ENCODE results near the gene DPY19L1.

DPY19L1 gene

GRCh38 chr7:35038354-35038753 lies 1.1 kb upstream of the DPY19L1 start:
- WGBS, 2 donors (ENCODE audit: extremely low coverage in 2 of 2, insufficient read length in 2 of 2, insufficient replicate concordance in 1 of 2): no CpG with 5 or more reads among the region's 9 CpGs
- DNase-seq (ENCODE audit: low spot score): no peak
- H2AFZ ChIP-seq (ENCODE audit: low read length): peak overlapping the region; percentile 100

GRCh38 chr7:35037526-35038341 lies 449 bp upstream of the DPY19L1 start:
- no peaks in the 10 kb centered on the region for H3K27me3 ChIP-seq (ENCODE audit: control insufficient read depth in 3 of 3, insufficient read depth in 3 of 3, low read depth in 1 of 3, low read length in 3 of 3)
- no peak overlapping the region for H2BK120ac ChIP-seq (ENCODE audit: low read depth, low read length)
- H3K4me3 ChIP-seq (ENCODE audit: low read length in 2 of 2): peak overlapping the region; percentile 88 to 96
- H3K23ac ChIP-seq (ENCODE audit: low read depth, low read length, poor library complexity): peak overlapping the region; percentile 82
- no peak overlapping the region for H2BK5ac ChIP-seq (ENCODE audit: low read length)
- H3K18ac ChIP-seq (ENCODE audit: low read length): peak overlapping the region; percentile 97
- H3K9me3 ChIP-seq (replicated peaks in 1 of 2; ENCODE audit: control insufficient read depth in 2 of 2, insufficient read depth in 1 of 2, low read depth in 1 of 2, low read length in 2 of 2): no peaks in the 10 kb centered on the region
- peak overlapping the region; percentile 90 for H3K9ac ChIP-seq (ENCODE audit: low read depth, low read length, poor library complexity)
- H3K79me1 ChIP-seq (ENCODE audit: low read depth, low read length): no peaks in the 10 kb centered on the region
- peak; percentile 89 for DNase-seq (ENCODE audit: low spot score)
- peaks cover 2 to 5% of the 10 kb centered on the region in 2 donors for H3K4me1 ChIP-seq (ENCODE audit: control insufficient read depth in 2 of 2, insufficient read depth in 1 of 2, low read depth in 1 of 2, low read length in 2 of 2)
- H2AK5ac ChIP-seq (ENCODE audit: low read depth, low read length): no peak overlapping the region
- peak overlapping the region; percentile 93 for H3K27ac ChIP-seq (replicated peaks; ENCODE audit: low read length)
- no peak overlapping the region for H3K14ac ChIP-seq (ENCODE audit: low read length)
- H2BK15ac ChIP-seq (ENCODE audit: low read length): no peak overlapping the region
- no peak overlapping the region for H4K8ac ChIP-seq (ENCODE audit: low read depth, low read length)
- no peaks in the 10 kb centered on the region for H3K36me3 ChIP-seq (replicated peaks in 1 of 2; ENCODE audit: control insufficient read depth in 2 of 2, insufficient read depth in 2 of 2, low read length in 2 of 2)
- peak overlapping the region; percentile 52 for H3K4me2 ChIP-seq (ENCODE audit: insufficient read depth, low read length, poor library complexity, severe bottlenecking)
- H2BK12ac ChIP-seq (ENCODE audit: low read length): no peak overlapping the region
- WGBS, 2 donors (ENCODE audit: extremely low coverage in 2 of 2, insufficient read length in 2 of 2, insufficient replicate concordance in 1 of 2): no CpG with 5 or more reads among the region's 100 CpGs
- peak overlapping the region; percentile 100 for H2AFZ ChIP-seq (ENCODE audit: low read length)
- no peak overlapping the region for H3K4ac ChIP-seq (ENCODE audit: low read length)
- H4K91ac ChIP-seq (ENCODE audit: low read depth, low read length, poor library complexity): no peak overlapping the region

More at GRCh38 chr7:35038354-35038753, 1.1 kb upstream of the DPY19L1 start:
- H3K9ac ChIP-seq (ENCODE audit: low read depth, low read length, poor library complexity): no peak overlapping the region
- no peak overlapping the region for H2AK5ac ChIP-seq (ENCODE audit: low read depth, low read length)
- no peak overlapping the region for H3K4ac ChIP-seq (ENCODE audit: low read length)
- H4K8ac ChIP-seq (ENCODE audit: low read depth, low read length): no peak overlapping the region
- no peak overlapping the region for H3K23ac ChIP-seq (ENCODE audit: low read depth, low read length, poor library complexity)
- H3K18ac ChIP-seq (ENCODE audit: low read length): no peak overlapping the region
- H3K36me3 ChIP-seq (replicated peaks in 1 of 2; ENCODE audit: control insufficient read depth in 2 of 2, insufficient read depth in 2 of 2, low read length in 2 of 2): no peaks in the 10 kb centered on the region
- H3K4me2 ChIP-seq (ENCODE audit: insufficient read depth, low read length, poor library complexity, severe bottlenecking): peak overlapping the region; percentile 52
- no peak overlapping the region for H2BK15ac ChIP-seq (ENCODE audit: low read length)
- H3K9me3 ChIP-seq (replicated peaks in 1 of 2; ENCODE audit: control insufficient read depth in 2 of 2, insufficient read depth in 1 of 2, low read depth in 1 of 2, low read length in 2 of 2): no peaks in the 10 kb centered on the region
- H2BK120ac ChIP-seq (ENCODE audit: low read depth, low read length): no peak overlapping the region
- peak overlapping the region; percentile 93 for H3K27ac ChIP-seq (replicated peaks; ENCODE audit: low read length)
- H2BK12ac ChIP-seq (ENCODE audit: low read length): no peak overlapping the region
- no peak overlapping the region for H3K14ac ChIP-seq (ENCODE audit: low read length)
- peaks cover 2 to 5% of the 10 kb centered on the region in 2 donors for H3K4me1 ChIP-seq (ENCODE audit: control insufficient read depth in 2 of 2, insufficient read depth in 1 of 2, low read depth in 1 of 2, low read length in 2 of 2)
- H4K91ac ChIP-seq (ENCODE audit: low read depth, low read length, poor library complexity): no peak overlapping the region
- peak overlapping the region; percentile 88 to 96 for H3K4me3 ChIP-seq (ENCODE audit: low read length in 2 of 2)
- no peak overlapping the region for H2BK5ac ChIP-seq (ENCODE audit: low read length)
- H3K27me3 ChIP-seq (ENCODE audit: control insufficient read depth in 3 of 3, insufficient read depth in 3 of 3, low read depth in 1 of 3, low read length in 3 of 3): no peaks in the 10 kb centered on the region
- no peaks in the 10 kb centered on the region for H3K79me1 ChIP-seq (ENCODE audit: low read depth, low read length)

- no peak overlapping the region for H3K4ac ChIP-seq (ENCODE audit: low read length)
- peak overlapping the region; percentile 41 for H2BK15ac ChIP-seq (ENCODE audit: low read length)
- no peak overlapping the region for H2BK5ac ChIP-seq (ENCODE audit: low read length)
- H3K27ac ChIP-seq (replicated peaks; ENCODE audit: low read length): peak overlapping the region; percentile 91
- peak overlapping the region; percentile 84 for H3K18ac ChIP-seq (ENCODE audit: low read length)
- no peak overlapping the region for H2BK12ac ChIP-seq (ENCODE audit: low read length)
- H3K79me1 ChIP-seq (ENCODE audit: low read depth, low read length): no peaks in the 10 kb centered on the region
- peak overlapping the region; percentile 94 for H2AFZ ChIP-seq (ENCODE audit: low read length)
- peak; percentile 60 for DNase-seq (ENCODE audit: low spot score)
- no peak overlapping the region for H3K23ac ChIP-seq (ENCODE audit: low read depth, low read length, poor library complexity)
- WGBS, 2 donors (ENCODE audit: extremely low coverage in 2 of 2, insufficient read length in 2 of 2, insufficient replicate concordance in 1 of 2): no CpG with 5 or more reads among the region's 61 CpGs
- H3K36me3 ChIP-seq (replicated peaks in 1 of 2; ENCODE audit: control insufficient read depth in 2 of 2, insufficient read depth in 2 of 2, low read length in 2 of 2): no peaks in the 10 kb centered on the region
- H4K91ac ChIP-seq (ENCODE audit: low read depth, low read length, poor library complexity): no peak overlapping the region
- H2AK5ac ChIP-seq (ENCODE audit: low read depth, low read length): no peak overlapping the region
- H3K4me3 ChIP-seq (ENCODE audit: low read length in 2 of 2): peak overlapping the region; percentile 88
- H3K4me1 ChIP-seq (ENCODE audit: control insufficient read depth in 2 of 2, insufficient read depth in 1 of 2, low read depth in 1 of 2, low read length in 2 of 2): peaks cover 2 to 5% of the 10 kb centered on the region in 2 donors
- H3K9me3 ChIP-seq (replicated peaks in 1 of 2; ENCODE audit: control insufficient read depth in 2 of 2, insufficient read depth in 1 of 2, low read depth in 1 of 2, low read length in 2 of 2): no peaks in the 10 kb centered on the region
- no peak overlapping the region for H2BK120ac ChIP-seq (ENCODE audit: low read depth, low read length)
- peak overlapping the region; percentile 61 for H3K4me2 ChIP-seq (ENCODE audit: insufficient read depth, low read length, poor library complexity, severe bottlenecking)
- H3K27me3 ChIP-seq (ENCODE audit: control insufficient read depth in 3 of 3, insufficient read depth in 3 of 3, low read depth in 1 of 3, low read length in 3 of 3): no peaks in the 10 kb centered on the region
- no peak overlapping the region for H3K14ac ChIP-seq (ENCODE audit: low read length)
- H3K9ac ChIP-seq (ENCODE audit: low read depth, low read length, poor library complexity): no peak overlapping the region
- H4K8ac ChIP-seq (ENCODE audit: low read depth, low read length): no peak overlapping the region
Measured at GRCh38 chr7:35036361-35037171, 719 bp downstream of the DPY19L1 start.

- H3K9me3 ChIP-seq (replicated peaks in 1 of 2; ENCODE audit: control insufficient read depth in 2 of 2, insufficient read depth in 1 of 2, low read depth in 1 of 2, low read length in 2 of 2): no peaks in the 10 kb centered on the region
- H4K8ac ChIP-seq (ENCODE audit: low read depth, low read length): no peak overlapping the region
- peak overlapping the region in 1 of 2 donors; percentile 88 for H3K4me3 ChIP-seq (ENCODE audit: low read length in 2 of 2)
- no peak overlapping the region for H2BK12ac ChIP-seq (ENCODE audit: low read length)
- H2AFZ ChIP-seq (ENCODE audit: low read length): peak overlapping the region; percentile 94
- no peak overlapping the region for H3K9ac ChIP-seq (ENCODE audit: low read depth, low read length, poor library complexity)
- H3K27ac ChIP-seq (replicated peaks; ENCODE audit: low read length): no peak overlapping the region
- no peaks in the 10 kb centered on the region for H3K27me3 ChIP-seq (ENCODE audit: control insufficient read depth in 3 of 3, insufficient read depth in 3 of 3, low read depth in 1 of 3, low read length in 3 of 3)
- peaks cover 2 to 5% of the 10 kb centered on the region in 2 donors for H3K4me1 ChIP-seq (ENCODE audit: control insufficient read depth in 2 of 2, insufficient read depth in 1 of 2, low read depth in 1 of 2, low read length in 2 of 2)
- WGBS, 2 donors (ENCODE audit: extremely low coverage in 2 of 2, insufficient read length in 2 of 2, insufficient replicate concordance in 1 of 2): no CpG with 5 or more reads among the region's 5 CpGs
- no peak overlapping the region for H3K18ac ChIP-seq (ENCODE audit: low read length)
- H3K23ac ChIP-seq (ENCODE audit: low read depth, low read length, poor library complexity): no peak overlapping the region
- no peak for DNase-seq (ENCODE audit: low spot score)
- no peak overlapping the region for H2AK5ac ChIP-seq (ENCODE audit: low read depth, low read length)
- H2BK15ac ChIP-seq (ENCODE audit: low read length): no peak overlapping the region
- H3K4ac ChIP-seq (ENCODE audit: low read length): no peak overlapping the region
- no peak overlapping the region for H2BK5ac ChIP-seq (ENCODE audit: low read length)
- H3K4me2 ChIP-seq (ENCODE audit: insufficient read depth, low read length, poor library complexity, severe bottlenecking): peak overlapping the region; percentile 61
- H3K14ac ChIP-seq (ENCODE audit: low read length): no peak overlapping the region
- H3K79me1 ChIP-seq (ENCODE audit: low read depth, low read length): no peaks in the 10 kb centered on the region
- H4K91ac ChIP-seq (ENCODE audit: low read depth, low read length, poor library complexity): no peak overlapping the region
- H3K36me3 ChIP-seq (replicated peaks in 1 of 2; ENCODE audit: control insufficient read depth in 2 of 2, insufficient read depth in 2 of 2, low read length in 2 of 2): no peaks in the 10 kb centered on the region
- no peak overlapping the region for H2BK120ac ChIP-seq (ENCODE audit: low read depth, low read length)
Measured at GRCh38 chr7:35035511-35035961, 1.7 kb downstream of the DPY19L1 start.
